ENCODE data around the gene TMCC3. TPM values are rescaled to one million over a fixed set of nuclear protein-coding genes. Genes with fewer than 3 reads are reported as not detected.

TMCC3 gene
- total RNA-seq, 1 experiment from 2014 or later = 0.49 TPM

GRCh38 chr12:94658931-94659330 is 8.6 kb upstream of the TMCC3 start:
- no peak overlapping the region for H3K27ac ChIP-seq (ENCODE audit: low read depth, low read length, poor library complexity, severe bottlenecking)
- H3K4me1 ChIP-seq (ENCODE audit: insufficient read depth, low read length, poor library complexity, severe bottlenecking) = no peaks in the 10 kb centered on the region
- intact Hi-C loops (cut with micrococcal nuclease; ENCODE audit: unreplicated experiment) = no loop called here
- TF ChIP-seq CTCF (conservative IDR thresholded peaks at IDR 0.05; ENCODE audit: low read depth, low read length) = no peak
- no peaks in the 10 kb centered on the region for H3K36me3 ChIP-seq (ENCODE audit: insufficient read depth, low read length, poor library complexity, severe bottlenecking)
- POLR2A ChIA-PET (ENCODE audit: low non-redundant PET) = no interaction called here
- DNase-seq (ENCODE audit: low spot score) = no peak
- no peaks in the 10 kb centered on the region for H3K27me3 ChIP-seq (replicated peaks; ENCODE audit: insufficient read depth, low read depth, low read length, poor library complexity)
- H3K9me3 ChIP-seq (ENCODE audit: low read depth, low read length, poor library complexity, severe bottlenecking) = no peaks in the 10 kb centered on the region
- no TSS peak for BruUV-seq (replicated peaks)
- CTCF ChIA-PET = no interaction called here
- H3K4me3 ChIP-seq (ENCODE audit: low read depth, low read length, poor library complexity, severe bottlenecking) = no peak overlapping the region

GRCh38 chr12:94656556-94656955 is 6.2 kb upstream of the TMCC3 start:
- POLR2A ChIA-PET (ENCODE audit: low non-redundant PET) = no interaction called here
- no TSS peak for BruUV-seq (replicated peaks)
- intact Hi-C loops (cut with micrococcal nuclease; ENCODE audit: unreplicated experiment) = no loop called here

GRCh38 chr12:94649349-94650142 is 811 bp downstream of the TMCC3 start:
- no peak for DNase-seq (ENCODE audit: low spot score)
- ChIA-PET CTCF (no interaction called here), POLR2A (ENCODE audit: low non-redundant PET) (no interaction called here)
- peak overlapping the region; percentile 49 for H3K4me3 ChIP-seq (ENCODE audit: low read depth, low read length, poor library complexity, severe bottlenecking)
- no peaks in the 10 kb centered on the region for H3K4me1 ChIP-seq (ENCODE audit: insufficient read depth, low read length, poor library complexity, severe bottlenecking)
- no TSS peak for BruUV-seq (replicated peaks)
- H3K36me3 ChIP-seq (ENCODE audit: insufficient read depth, low read length, poor library complexity, severe bottlenecking) = no peaks in the 10 kb centered on the region
- peaks cover 41% of the 10 kb centered on the region for H3K27me3 ChIP-seq (replicated peaks; ENCODE audit: insufficient read depth, low read depth, low read length, poor library complexity)
- H3K27ac ChIP-seq (ENCODE audit: low read depth, low read length, poor library complexity, severe bottlenecking) = no peak overlapping the region
- intact Hi-C loops (cut with micrococcal nuclease; ENCODE audit: unreplicated experiment) = no loop called here
- TF ChIP-seq EZH2 (IDR thresholded peaks at IDR 0.05; ENCODE audit: borderline replicate concordance, low read depth, low read length, poor library complexity, severe bottlenecking) = peak; percentile 83
- peak; percentile 22; the same call in 1 of the 2 replicates for TF ChIP-seq CTCF (conservative IDR thresholded peaks at IDR 0.05; ENCODE audit: low read depth, low read length)
- H3K9me3 ChIP-seq (ENCODE audit: low read depth, low read length, poor library complexity, severe bottlenecking) = no peaks in the 10 kb centered on the region

More at GRCh38 chr12:94656556-94656955, 6.2 kb upstream of the TMCC3 start:
- H3K27me3 ChIP-seq (replicated peaks; ENCODE audit: insufficient read depth, low read depth, low read length, poor library complexity) = peaks cover 2% of the 10 kb centered on the region
- no peak for DNase-seq (ENCODE audit: low spot score)
- H3K4me3 ChIP-seq (ENCODE audit: low read depth, low read length, poor library complexity, severe bottlenecking) = no peak overlapping the region
- no peaks in the 10 kb centered on the region for H3K9me3 ChIP-seq (ENCODE audit: low read depth, low read length, poor library complexity, severe bottlenecking)
- H3K4me1 ChIP-seq (ENCODE audit: insufficient read depth, low read length, poor library complexity, severe bottlenecking) = no peaks in the 10 kb centered on the region
- no peak for TF ChIP-seq CTCF (conservative IDR thresholded peaks at IDR 0.05; ENCODE audit: low read depth, low read length)
- TF ChIP-seq EZH2 (IDR thresholded peaks at IDR 0.05; ENCODE audit: borderline replicate concordance, low read depth, low read length, poor library complexity, severe bottlenecking) = no peak
- H3K36me3 ChIP-seq (ENCODE audit: insufficient read depth, low read length, poor library complexity, severe bottlenecking) = no peaks in the 10 kb centered on the region
- CTCF ChIA-PET = no interaction called here
- H3K27ac ChIP-seq (ENCODE audit: low read depth, low read length, poor library complexity, severe bottlenecking) = no peak overlapping the region
